Retina (tissue), 1 donor: ENCODE results near the gene BMS1.
"Not testable (repeated sequence)": the region's sequence is repeated elsewhere in the genome, so short reads cannot be mapped to it uniquely, and the experiment has no call there.

Experiments used
- DNase-seq: peaks from one replicate; pipeline ENCODE4 v3.0.0-alpha.2; 2016

Gene BMS1

GRCh38 chr10:42866115-42866995 lies 83.8 kb downstream of the BMS1 start:
- DNase-seq = peak; percentile 92

- DNase-seq = no peak
Observed at GRCh38 chr10:42867571-42867970, 85.0 kb downstream of the BMS1 start.

GRCh38 chr10:42868530-42868929 lies 85.9 kb downstream of the BMS1 start:
- DNase-seq = no peak

GRCh38 chr10:42869977-42870350 lies 87.4 kb downstream of the BMS1 start:
- DNase-seq = no peak

GRCh38 chr10:42871138-42871641 lies 88.6 kb downstream of the BMS1 start:
- DNase-seq = not testable (repeated sequence)

- DNase-seq = no peak
Observed at GRCh38 chr10:42871823-42872222, 89.2 kb downstream of the BMS1 start.

- no peak for DNase-seq
Observed at GRCh38 chr10:42872865-42873435, 90.4 kb downstream of the BMS1 start.

- no peak for DNase-seq
Observed at GRCh38 chr10:42874713-42875387, 92.3 kb downstream of the BMS1 start.

- DNase-seq = no peak
Observed at GRCh38 chr10:42875388-42875755, 92.8 kb downstream of the BMS1 start.

GRCh38 chr10:42875798-42876341 lies 93.3 kb downstream of the BMS1 start:
- DNase-seq = no peak

GRCh38 chr10:42876476-42876875 lies 93.9 kb downstream of the BMS1 start:
- DNase-seq = no peak

GRCh38 chr10:42876945-42877344 lies 94.3 kb downstream of the BMS1 start:
- DNase-seq = no peak

- DNase-seq = no peak
Observed at GRCh38 chr10:42877496-42878030, 95.0 kb downstream of the BMS1 start.

- DNase-seq = no peak
Observed at GRCh38 chr10:42878134-42878820, 95.7 kb downstream of the BMS1 start.

GRCh38 chr10:42878821-42879195 lies 96.2 kb downstream of the BMS1 start:
- no peak for DNase-seq

GRCh38 chr10:42879380-42880254 lies 97.0 kb downstream of the BMS1 start:
- DNase-seq = no peak

GRCh38 chr10:42880255-42880620 lies 97.6 kb downstream of the BMS1 start:
- no peak for DNase-seq

GRCh38 chr10:42882597-42882996 lies 100.0 kb downstream of the BMS1 start:
- DNase-seq = no peak
